A549 (cell line): Measurements from ENCODE around the gene SLC24A4. TPM values are rescaled to one million over a fixed set of nuclear protein-coding genes. Genes with fewer than 3 reads are reported as not detected.

ENCODE experiments used
- ATAC-seq, 2 experiments: fragments of 200-7000 bp in 1 of 2; fragments of >200 bp in 1 of 2; cut with Nextera tagmentation in 1 of 2; cut with Tn5 transposase in 1 of 2; 3 replicates each; pipeline versions ENCODE4 v1.8.0 to v1.9.1; 2018 to 2020; ENCODE audit warnings: mild to moderate bottlenecking in 1 of 2, moderate library complexity in 1 of 2
- CTCF ChIA-PET: fragments of 300-600 bp; sonication (Branson Sonifier 250); formaldehyde crosslinking; extraction: SDS; loops from one replicate; lab custom pipeline; 2021; ENCODE audit warnings: antibody characterized with exemption, inconsistent platforms; lab: Yijun Ruan, JAX
- POLR2A ChIA-PET: fragments of 350-600 bp; formaldehyde crosslinking; extraction: SDS; loops from one replicate; lab custom pipeline; 2021; ENCODE audit warnings: antibody characterized with exemption, inconsistent platforms; lab: Yijun Ruan, JAX
- DNase-seq, 2 experiments: peaks; one replicate each; pipeline versions ENCODE4 v3.0.0 to v3.0.0-alpha.2; 2011 to 2016; ENCODE audit warnings: low read depth in 1 of 2, low spot score in 1 of 2
- FAIRE-seq: peaks from 2 replicates; lab custom pipeline; 2011; peaks lifted over from hg19 to GRCh38; lab: Jason Lieb, UNC
- H3K27ac ChIP-seq, 2 experiments: fragments of >200 bp; sonication (Bioruptor Twin); formaldehyde crosslinking; 3 replicates each; pipeline ENCODE4 v1.5.1; 2016 to 2017
- H3K4me1 ChIP-seq: fragments of >200 bp; sonication (Bioruptor Twin); formaldehyde crosslinking; 3 replicates; pipeline ENCODE4 v1.6.1; 2016
- H3K4me2 ChIP-seq: fragments of >200 bp; sonication (Bioruptor Twin); formaldehyde crosslinking; 3 replicates; pipeline ENCODE4 v1.6.1; 2016
- H3K4me3 ChIP-seq: fragments of >200 bp; sonication (Bioruptor Twin); formaldehyde crosslinking; 3 replicates; pipeline ENCODE4 v1.5.1; 2016
- H3K9me3 ChIP-seq: fragments of >200 bp; sonication (Bioruptor Twin); formaldehyde crosslinking; 3 replicates; pipeline ENCODE4 v1.6.1; 2016
- CEBPB ChIP-seq, 2 experiments: fragments of >200 bp in 1 of 2; sonication (Bioruptor Twin) in 1 of 2; formaldehyde crosslinking in 1 of 2; IDR thresholded peaks; 2 replicates each; pipeline ENCODE4 v1.6.1; 2012 to 2016
- CHD2 ChIP-seq: fragments of 150-350 bp; IDR thresholded peaks from 2 replicates; pipeline ENCODE4 v1.6.1; 2014; ENCODE audit warnings: low read length; ENCODE audit not compliant: partially characterized antibody
- CHD4 ChIP-seq: fragments of 200-600 bp; sonication (generic); IDR thresholded peaks from 2 replicates; pipeline ENCODE4 v1.6.1; 2016; ENCODE audit warnings: antibody characterized with exemption, mild to moderate bottlenecking, borderline replicate concordance
- ESRRA ChIP-seq: fragments of 150-350 bp; IDR thresholded peaks from 2 replicates; pipeline ENCODE4 v1.6.1; 2014; ENCODE audit warnings: mild to moderate bottlenecking, low read length, borderline replicate concordance
- FOSL2 ChIP-seq, 2 experiments: fragments of 450-650 bp in 1 of 2; fragments of >200 bp in 1 of 2; sonication (Bioruptor Twin) in 1 of 2; formaldehyde crosslinking; IDR thresholded peaks; 2 replicates each; pipeline versions ENCODE4 v1.5.0 to v1.6.1; 2016 to 2020; ENCODE audit warnings: mild to moderate bottlenecking in 1 of 2, moderate library complexity in 1 of 2
- HOXA7 ChIP-seq: fragments of 250-450 bp; sonication (Bioruptor Pico); IDR thresholded peaks from 2 replicates; pipeline ENCODE4 v1.5.0; 2020; ENCODE audit warnings: mild to moderate bottlenecking, moderate library complexity
- HOXB13 ChIP-seq: fragments of 250-450 bp; sonication (Bioruptor Pico); IDR thresholded peaks from 2 replicates; pipeline ENCODE4 v1.5.0; 2020; ENCODE audit warnings: low read depth, mild to moderate bottlenecking, moderate library complexity
- JUN ChIP-seq, 2 experiments: fragments of >200 bp; sonication (Bioruptor Twin); formaldehyde crosslinking; IDR thresholded peaks; 2 replicates in 1 of 2; 3 replicates in 1 of 2; pipeline ENCODE4 v1.6.1; 2016 to 2017
- JUNB ChIP-seq: fragments of >200 bp; sonication (Bioruptor Twin); formaldehyde crosslinking; IDR thresholded peaks from 2 replicates; pipeline ENCODE4 v1.6.1; 2016
- KDM5A ChIP-seq: fragments of 200-600 bp; sonication (generic); IDR thresholded peaks from 2 replicates; pipeline ENCODE4 v1.6.1; 2016; ENCODE audit warnings: antibody characterized with exemption, mild to moderate bottlenecking
- MYC ChIP-seq: IDR thresholded peaks from 2 replicates; pipeline ENCODE4 v1.6.1; 2012; ENCODE audit warnings: mild to moderate bottlenecking, inconsistent platforms, low read length, improper control_type of control experiment, borderline replicate concordance
- NPAS2 ChIP-seq: fragments of 250-450 bp; sonication (Bioruptor Pico); IDR thresholded peaks from 2 replicates; pipeline ENCODE4 v1.8.0; 2022; ENCODE audit warnings: mild to moderate bottlenecking, moderate library complexity, borderline replicate concordance
- ZFP36 ChIP-seq: fragments of 450-650 bp; IDR thresholded peaks from 2 replicates; pipeline ENCODE4 v1.6.1; 2014; ENCODE audit warnings: borderline replicate concordance; ENCODE audit not compliant: partially characterized antibody
- ZNF302 ChIP-seq: fragments of 250-450 bp; sonication (Bioruptor Pico); IDR thresholded peaks from 2 replicates; pipeline ENCODE4 v1.9.0; 2021; ENCODE audit warnings: inconsistent platforms, mild to moderate bottlenecking, moderate library complexity
- WGBS: methylation state at CpG from one replicate; pipeline ENCODE4 v1.1.6; 2017; ENCODE audit errors: missing lambda C conversion rate; 5-methylcytosine and 5-hydroxymethylcytosine counted together
- polyA plus RNA-seq, 4 experiments: library from polyadenylated mRNA; depleted of rRNA in 3 of 4; stranded (reverse); fragments of >200 nt; fragmentation: RNase III in 1 of 4; extraction: RNeasy Plus Mini Kit Qiagen cat#74134 plus additional on column Dnase treatment in 1 of 4; gene quantifications; 2 replicates in 3 of 4; 3 replicates in 1 of 4; pipeline ENCODE4 v1.2.3, GENCODE V29; 2011 to 2017
- TF ChIP-seq, protein P1 (sequence below): fragments of 250-450 bp; sonication (Bioruptor Pico); IDR thresholded peaks from 2 replicates; pipeline ENCODE4 v1.5.0; 2020; ENCODE audit warnings: low read depth, mild to moderate bottlenecking, moderate library complexity
- TF ChIP-seq, protein P2 (sequence below): fragments of >200 bp; sonication (Bioruptor Twin); formaldehyde crosslinking; IDR thresholded peaks from 3 replicates; pipeline ENCODE4 v1.5.1; 2016
- TF ChIP-seq, protein P3 (sequence below): IDR thresholded peaks from 2 replicates; pipeline ENCODE4 v1.6.1; 2012

The SLC24A4 gene
- polyA plus RNA-seq, 2 of the 4 experiments (the other 2 are of a cell fraction) = 0.05 to 0.19 TPM

DNA sequence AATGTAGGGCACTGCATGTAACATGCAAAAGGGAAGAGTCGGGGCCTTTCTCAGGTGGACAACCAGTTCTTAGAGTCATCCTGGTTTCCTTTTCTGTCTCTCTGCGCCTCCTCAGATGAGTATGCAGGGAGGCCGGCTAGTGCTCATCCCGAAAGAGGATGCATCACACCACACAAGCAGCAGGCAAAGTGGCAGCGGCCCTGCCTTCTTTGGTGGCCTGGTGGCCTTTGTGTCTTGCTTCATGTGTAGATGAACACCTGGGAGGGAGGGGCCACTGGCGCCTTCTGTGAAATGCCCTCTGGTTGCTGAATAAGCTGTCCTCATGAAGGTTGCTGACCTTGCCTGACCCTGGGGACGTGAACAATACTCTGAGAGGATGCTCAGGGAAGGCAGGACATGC is 18.0 kb downstream of the SLC24A4 start:
- no peak overlapping the region for H3K27ac ChIP-seq
- TF ChIP-seq HOXA7 (CRISPR knock-in tag) = no peak
- TF ChIP-seq CHD2 = no peak
- TF ChIP-seq, protein P1, sequence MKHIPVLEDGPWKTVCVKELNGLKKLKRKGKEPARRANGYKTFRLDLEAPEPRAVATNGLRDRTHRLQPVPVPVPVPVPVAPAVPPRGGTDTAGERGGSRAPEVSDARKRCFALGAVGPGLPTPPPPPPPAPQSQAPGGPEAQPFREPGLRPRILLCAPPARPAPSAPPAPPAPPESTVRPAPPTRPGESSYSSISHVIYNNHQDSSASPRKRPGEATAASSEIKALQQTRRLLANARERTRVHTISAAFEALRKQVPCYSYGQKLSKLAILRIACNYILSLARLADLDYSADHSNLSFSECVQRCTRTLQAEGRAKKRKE (CRISPR knock-in tag) = no peak
- no peak for TF ChIP-seq JUNB
- TF ChIP-seq NPAS2 (CRISPR knock-in tag) = no peak
- no peak for TF ChIP-seq ZNF302 (CRISPR knock-in tag)
- no peak for TF ChIP-seq HOXB13 (CRISPR knock-in tag)
- TF ChIP-seq, protein P2, sequence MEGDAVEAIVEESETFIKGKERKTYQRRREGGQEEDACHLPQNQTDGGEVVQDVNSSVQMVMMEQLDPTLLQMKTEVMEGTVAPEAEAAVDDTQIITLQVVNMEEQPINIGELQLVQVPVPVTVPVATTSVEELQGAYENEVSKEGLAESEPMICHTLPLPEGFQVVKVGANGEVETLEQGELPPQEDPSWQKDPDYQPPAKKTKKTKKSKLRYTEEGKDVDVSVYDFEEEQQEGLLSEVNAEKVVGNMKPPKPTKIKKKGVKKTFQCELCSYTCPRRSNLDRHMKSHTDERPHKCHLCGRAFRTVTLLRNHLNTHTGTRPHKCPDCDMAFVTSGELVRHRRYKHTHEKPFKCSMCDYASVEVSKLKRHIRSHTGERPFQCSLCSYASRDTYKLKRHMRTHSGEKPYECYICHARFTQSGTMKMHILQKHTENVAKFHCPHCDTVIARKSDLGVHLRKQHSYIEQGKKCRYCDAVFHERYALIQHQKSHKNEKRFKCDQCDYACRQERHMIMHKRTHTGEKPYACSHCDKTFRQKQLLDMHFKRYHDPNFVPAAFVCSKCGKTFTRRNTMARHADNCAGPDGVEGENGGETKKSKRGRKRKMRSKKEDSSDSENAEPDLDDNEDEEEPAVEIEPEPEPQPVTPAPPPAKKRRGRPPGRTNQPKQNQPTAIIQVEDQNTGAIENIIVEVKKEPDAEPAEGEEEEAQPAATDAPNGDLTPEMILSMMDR = no peak
- no peak for TF ChIP-seq ZFP36
- TF ChIP-seq, protein P3, sequence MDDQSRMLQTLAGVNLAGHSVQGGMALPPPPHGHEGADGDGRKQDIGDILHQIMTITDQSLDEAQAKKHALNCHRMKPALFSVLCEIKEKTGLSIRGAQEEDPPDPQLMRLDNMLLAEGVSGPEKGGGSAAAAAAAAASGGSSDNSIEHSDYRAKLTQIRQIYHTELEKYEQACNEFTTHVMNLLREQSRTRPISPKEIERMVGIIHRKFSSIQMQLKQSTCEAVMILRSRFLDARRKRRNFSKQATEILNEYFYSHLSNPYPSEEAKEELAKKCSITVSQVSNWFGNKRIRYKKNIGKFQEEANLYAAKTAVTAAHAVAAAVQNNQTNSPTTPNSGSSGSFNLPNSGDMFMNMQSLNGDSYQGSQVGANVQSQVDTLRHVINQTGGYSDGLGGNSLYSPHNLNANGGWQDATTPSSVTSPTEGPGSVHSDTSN = no peak
- no peak for TF ChIP-seq ESRRA
- no peak for TF ChIP-seq CHD4
- no peak for TF ChIP-seq MYC
- TF ChIP-seq, all 56 proteins: peak for 0
- DNase-seq = no peak
- POLR2A ChIA-PET = no interaction called here
- Histone ChIP-seq H3K9me3 (no peaks in the 10 kb centered on the region; the same call in 2 of the 3 replicates), H3K4me1 (no peaks in the 10 kb centered on the region), H3K4me2 (no peak overlapping the region), H3K4me3 (no peak overlapping the region)
- WGBS = 69% methylated on average over 7 of the region's 7 CpGs
- FAIRE-seq = no peak
- no peak for ATAC-seq
- CTCF ChIA-PET = interaction anchor here (0.6 to 1.2 kb wide), 2 partner anchors 22 to 46 kb away, joined by 3 to 4 read pairs; no protein-coding TSS in a partner anchor

DNA sequence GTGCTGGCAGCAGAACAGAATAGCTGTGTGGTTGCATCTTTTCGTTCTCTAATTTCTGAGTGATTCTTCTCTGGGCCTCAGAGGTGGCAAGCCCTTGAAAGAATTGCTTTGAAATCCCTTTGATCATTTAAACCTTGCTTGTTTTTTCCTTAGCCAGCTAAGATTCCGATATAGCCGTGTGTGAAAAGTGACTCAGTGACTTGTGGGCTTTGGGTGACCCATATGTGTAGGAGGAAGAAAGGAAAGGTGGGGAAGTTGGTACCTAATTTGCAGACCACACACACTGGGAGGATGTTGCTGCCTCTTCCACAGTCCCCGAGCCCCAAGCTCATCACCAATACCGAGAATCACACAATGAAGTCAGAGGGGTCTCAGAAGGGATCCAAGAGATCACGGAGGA is 18.8 kb downstream of the SLC24A4 start:
- Histone ChIP-seq H3K4me3 (no peak overlapping the region), H3K4me2 (no peak overlapping the region), H3K9me3 (no peaks in the 10 kb centered on the region; the same call in 2 of the 3 replicates), H3K27ac (no peak overlapping the region), H3K4me1 (no peaks in the 10 kb centered on the region)
- ATAC-seq = no peak
- TF ChIP-seq KDM5A (no peak), CEBPB (IDR thresholded peaks at IDR 0.05) (no peak)
- TF ChIP-seq, protein P1 (CRISPR knock-in tag) = no peak
- FAIRE-seq = no peak
- DNase-seq = no peak
- 45% methylated on average over 6 of the region's 6 CpGs for WGBS
- CTCF ChIA-PET = interaction anchor here (1.2 to 2.1 kb wide), 2 partner anchors 15 to 21 kb away, joined by 3 to 5 read pairs; no protein-coding TSS in a partner anchor
- POLR2A ChIA-PET = no interaction called here

DNA sequence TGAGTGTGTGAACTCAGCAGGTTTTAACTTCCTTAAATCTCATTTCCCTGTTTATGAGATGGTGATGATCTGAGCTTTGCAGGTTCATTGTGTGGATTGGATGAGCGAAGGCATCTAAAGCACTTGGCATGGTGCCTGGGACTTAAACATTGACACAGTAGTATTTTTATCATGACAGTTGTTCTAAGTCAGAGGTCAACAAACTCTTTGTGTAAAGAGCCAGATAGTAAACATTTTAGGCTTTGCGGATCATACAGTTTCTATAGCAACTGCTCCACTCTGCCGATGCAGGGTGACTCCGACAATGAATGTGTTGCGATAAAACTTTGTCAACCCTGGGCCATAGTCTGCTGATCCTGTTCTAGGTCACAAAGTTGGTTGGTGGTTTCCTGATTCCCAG is 25.2 kb downstream of the SLC24A4 start:
- DNase-seq (peak; percentile 44 to 89), FAIRE-seq (peak; percentile 32), ATAC-seq (peak; percentile 72 to 86)
- H3K4me1 ChIP-seq = peaks cover 14% of the 10 kb centered on the region
- H3K9me3 ChIP-seq = no peaks in the 10 kb centered on the region; the same call in 2 of the 3 replicates
- TF ChIP-seq ZFP36 (peak; percentile 9), FOSL2 (IDR thresholded peaks at IDR 0.05) (no peak), FOSL2 (CRISPR knock-in tag; IDR thresholded peaks at IDR 0.05) (no peak), JUN (IDR thresholded peaks at IDR 0.05) (0 out of 5 replicates have a peak, but pooled peaks of 1 of the 2 experiments have one; percentile 35)
- CTCF ChIA-PET = no interaction called here
- POLR2A ChIA-PET = no interaction called here
- peak overlapping the region; percentile 25 for H3K4me2 ChIP-seq
- H3K27ac ChIP-seq = no peak overlapping the region
- WGBS = 1% methylated on average over 5 of the region's 5 CpGs
- H3K4me3 ChIP-seq = no peak overlapping the region
